WERI-Rb-1 (cell line): Measurements from ENCODE around the gene RTF1.

Experiments
- DNase-seq: peaks from one replicate; pipeline ENCODE4 v3.0.0-alpha.2; 2020
- H3K27ac ChIP-seq: fragments of 250-450 bp; sonication (Bioruptor Pico); 2 replicates; pipeline ENCODE4 v1.5.1; 2020; ENCODE audit warnings: mild to moderate bottlenecking, moderate library complexity
- H3K27me3 ChIP-seq: fragments of 250-450 bp; sonication (Bioruptor Pico); 2 replicates; pipeline ENCODE4 v1.5.1; 2021; ENCODE audit warnings: mild to moderate bottlenecking, low read depth, moderate library complexity; ENCODE audit not compliant: insufficient read depth, severe bottlenecking
- H3K36me3 ChIP-seq: fragments of 250-450 bp; sonication (Bioruptor Pico); 2 replicates; pipeline ENCODE4 v1.5.1; 2020; ENCODE audit warnings: mild to moderate bottlenecking, moderate library complexity
- H3K4me3 ChIP-seq: 2 replicates; pipeline ENCODE4 v1.5.1; 2011; ENCODE audit warnings: low read depth, mild to moderate bottlenecking, control low read depth, low read length
- H3K9me3 ChIP-seq: fragments of 250-450 bp; sonication (Bioruptor Pico); 2 replicates; pipeline ENCODE4 v1.5.1; 2021; ENCODE audit warnings: mild to moderate bottlenecking, moderate library complexity; ENCODE audit not compliant: severe bottlenecking
- TF ChIP-seq, protein P1 (sequence below): IDR thresholded peaks from 2 replicates; pipeline ENCODE4 v1.5.1; 2011; ENCODE audit warnings: low read depth, mild to moderate bottlenecking, control low read depth, inconsistent platforms, low read length

Gene RTF1

DNA sequence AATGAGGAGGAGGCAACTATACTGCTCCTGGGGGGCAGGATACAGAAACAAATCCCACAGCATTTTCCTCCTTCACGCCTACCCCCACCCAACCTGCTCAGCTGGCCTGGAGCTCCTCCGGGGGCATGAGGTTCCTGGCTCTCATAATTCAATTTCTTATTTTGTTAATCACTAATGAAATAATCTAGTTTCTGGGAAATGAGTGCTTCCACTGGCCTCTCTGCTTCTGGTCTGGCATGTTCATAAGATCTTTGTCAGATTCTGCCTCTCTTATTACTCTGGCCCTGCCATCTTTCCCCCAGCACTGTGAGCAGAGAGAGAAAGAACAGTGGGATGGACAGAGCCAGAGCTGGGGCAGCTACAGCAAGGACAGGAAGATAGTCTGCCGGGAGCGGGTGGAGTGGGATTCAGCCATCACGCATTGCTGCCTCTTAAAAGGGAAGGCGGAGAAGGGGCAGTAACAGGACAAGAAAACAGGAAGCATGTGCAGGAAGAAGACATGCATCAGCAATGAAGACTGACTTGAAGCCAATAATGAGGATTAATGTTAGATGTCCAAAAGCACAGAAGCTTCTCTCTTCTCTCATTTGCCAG is 113.6 kb downstream of the RTF1 start:
- H3K36me3 ChIP-seq: peaks cover 40% of the 10 kb centered on the region
- H3K4me3 ChIP-seq: no peak overlapping the region
- no peak overlapping the region for H3K27ac ChIP-seq

More for the DNA sequence above, 113.6 kb downstream of the RTF1 start:
- no peaks in the 10 kb centered on the region for H3K27me3 ChIP-seq
- H3K9me3 ChIP-seq: no peaks in the 10 kb centered on the region
- DNase-seq: no peak
- TF ChIP-seq, protein P1, sequence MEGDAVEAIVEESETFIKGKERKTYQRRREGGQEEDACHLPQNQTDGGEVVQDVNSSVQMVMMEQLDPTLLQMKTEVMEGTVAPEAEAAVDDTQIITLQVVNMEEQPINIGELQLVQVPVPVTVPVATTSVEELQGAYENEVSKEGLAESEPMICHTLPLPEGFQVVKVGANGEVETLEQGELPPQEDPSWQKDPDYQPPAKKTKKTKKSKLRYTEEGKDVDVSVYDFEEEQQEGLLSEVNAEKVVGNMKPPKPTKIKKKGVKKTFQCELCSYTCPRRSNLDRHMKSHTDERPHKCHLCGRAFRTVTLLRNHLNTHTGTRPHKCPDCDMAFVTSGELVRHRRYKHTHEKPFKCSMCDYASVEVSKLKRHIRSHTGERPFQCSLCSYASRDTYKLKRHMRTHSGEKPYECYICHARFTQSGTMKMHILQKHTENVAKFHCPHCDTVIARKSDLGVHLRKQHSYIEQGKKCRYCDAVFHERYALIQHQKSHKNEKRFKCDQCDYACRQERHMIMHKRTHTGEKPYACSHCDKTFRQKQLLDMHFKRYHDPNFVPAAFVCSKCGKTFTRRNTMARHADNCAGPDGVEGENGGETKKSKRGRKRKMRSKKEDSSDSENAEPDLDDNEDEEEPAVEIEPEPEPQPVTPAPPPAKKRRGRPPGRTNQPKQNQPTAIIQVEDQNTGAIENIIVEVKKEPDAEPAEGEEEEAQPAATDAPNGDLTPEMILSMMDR: no peak
